ENCODE measurements around the gene PRSS56. TPM values are rescaled to one million over a fixed set of nuclear protein-coding genes. Genes with fewer than 3 reads are reported as not detected.

PRSS56 gene
- total RNA-seq, 1 donor from 2014 or later: not detected

- Histone ChIP-seq H3K36me3 (peaks cover 9% of the 10 kb centered on the region), H3K27me3 (no peaks in the 10 kb centered on the region), H4K20me1 (ENCODE audit: low read depth) (peaks cover 3% of the 10 kb centered on the region), H3K4me1 (peaks cover 4% of the 10 kb centered on the region), H3K9me3 (ENCODE audit: low read depth) (no peaks in the 10 kb centered on the region), H2AFZ (replicated peaks) (no peak overlapping the region), H3K27ac (no peak overlapping the region), H3F3A (ENCODE audit: low read depth) (no peaks in the 10 kb centered on the region), H3K9ac (no peak overlapping the region), H3K4me2 (no peak overlapping the region), H3K79me2 (ENCODE audit: low read depth) (no peaks in the 10 kb centered on the region), H3K4me3 (no peak overlapping the region)
- H3K36me3 Mint-ChIP-seq: peaks cover 46% of the 10 kb centered on the region
- peaks cover 10% of the 10 kb centered on the region for H3K4me1 Mint-ChIP-seq
- H3K4me3 Mint-ChIP-seq: no peak overlapping the region
- DNase-seq (ENCODE audit: low spot score): no peak
- H3K9me3 Mint-ChIP-seq: no peaks in the 10 kb centered on the region
- H3K27me3 Mint-ChIP-seq (ENCODE audit: insufficient read depth, low read depth): peaks cover 4% of the 10 kb centered on the region
- H3K27ac Mint-ChIP-seq: no peak overlapping the region
- TF ChIP-seq CTCF (IDR thresholded peaks at IDR 0.05): no peak
- no peak for TF ChIP-seq EZH2phosphoT487 (IDR thresholded peaks at IDR 0.05)
- TF ChIP-seq EZH2 (IDR thresholded peaks at IDR 0.05): no peak
These were observed 50.9 kb downstream of the PRSS56 start for GRCh38 chr2:232571026-232571474.

GRCh38 chr2:232573042-232573441, 52.9 kb downstream of the PRSS56 start:
- DNase-seq (ENCODE audit: low spot score): no peak
- Mint-ChIP-seq H3K36me3 (peaks cover 31% of the 10 kb centered on the region), H3K4me3 (no peak overlapping the region), H3K27me3 (ENCODE audit: insufficient read depth, low read depth) (peaks cover 4% of the 10 kb centered on the region), H3K27ac (no peak overlapping the region), H3K4me1 (peaks cover 10% of the 10 kb centered on the region), H3K9me3 (no peaks in the 10 kb centered on the region)
- H3K9ac ChIP-seq: no peak overlapping the region
- no peak overlapping the region for H3K27ac ChIP-seq
- H3K4me1 ChIP-seq: peaks cover 12% of the 10 kb centered on the region
- TF ChIP-seq EZH2phosphoT487 (IDR thresholded peaks at IDR 0.05) (no peak), CTCF (IDR thresholded peaks at IDR 0.05) (no peak), EZH2 (IDR thresholded peaks at IDR 0.05) (no peak)
- H3K4me2 ChIP-seq: no peak overlapping the region
- no peaks in the 10 kb centered on the region for H3K36me3 ChIP-seq
- H3K4me3 ChIP-seq: no peak overlapping the region
- no peaks in the 10 kb centered on the region for H3K27me3 ChIP-seq
- H3F3A ChIP-seq (ENCODE audit: low read depth): no peaks in the 10 kb centered on the region
- H4K20me1 ChIP-seq (ENCODE audit: low read depth): peaks cover 3% of the 10 kb centered on the region
- H3K79me2 ChIP-seq (ENCODE audit: low read depth): no peaks in the 10 kb centered on the region
- H2AFZ ChIP-seq (replicated peaks): no peak overlapping the region
- H3K9me3 ChIP-seq (ENCODE audit: low read depth): no peaks in the 10 kb centered on the region

- H3K27ac ChIP-seq: no peak overlapping the region
- no peaks in the 10 kb centered on the region for H3K27me3 ChIP-seq
- H2AFZ ChIP-seq (replicated peaks): no peak overlapping the region
- no peak overlapping the region for H3K27ac Mint-ChIP-seq
- H3K4me3 ChIP-seq: no peak overlapping the region
- TF ChIP-seq CTCF (IDR thresholded peaks at IDR 0.05) (no peak), EZH2phosphoT487 (IDR thresholded peaks at IDR 0.05) (no peak), EZH2 (IDR thresholded peaks at IDR 0.05) (no peak)
- H3K4me2 ChIP-seq: no peak overlapping the region
- no peaks in the 10 kb centered on the region for H3K79me2 ChIP-seq (ENCODE audit: low read depth)
- H4K20me1 ChIP-seq (ENCODE audit: low read depth): peaks cover 3% of the 10 kb centered on the region
- DNase-seq (ENCODE audit: low spot score): peak; percentile 24
- H3K9ac ChIP-seq: no peak overlapping the region
- peaks cover 12% of the 10 kb centered on the region for H3K4me1 ChIP-seq
- peaks cover 25% of the 10 kb centered on the region for H3K36me3 Mint-ChIP-seq
- peaks cover 2% of the 10 kb centered on the region for H3K27me3 Mint-ChIP-seq (ENCODE audit: insufficient read depth, low read depth)
- no peaks in the 10 kb centered on the region for H3F3A ChIP-seq (ENCODE audit: low read depth)
- no peaks in the 10 kb centered on the region for H3K36me3 ChIP-seq
- H3K9me3 ChIP-seq (ENCODE audit: low read depth): no peaks in the 10 kb centered on the region
- no peaks in the 10 kb centered on the region for H3K9me3 Mint-ChIP-seq
- H3K4me1 Mint-ChIP-seq: peaks cover 10% of the 10 kb centered on the region
- H3K4me3 Mint-ChIP-seq: no peak overlapping the region
These were observed 53.7 kb downstream of the PRSS56 start for GRCh38 chr2:232573771-232574435.
